Measurements from ENCODE around the gene SLK.

The SLK gene

GRCh38 chr10:103985726-103986125 is 18.8 kb downstream of the SLK start:
- FAIRE-seq: no peak

GRCh38 chr10:103986360-103986759 is 19.4 kb downstream of the SLK start:
- FAIRE-seq (no peak), DNase-seq (ENCODE audit: insufficient read length, low spot score) (no peak)
- no peak for TF ChIP-seq CTCF (IDR thresholded peaks at IDR 0.05; ENCODE audit: insufficient read depth, missing control alignments)

More at GRCh38 chr10:103985726-103986125, 18.8 kb downstream of the SLK start:
- no peak for TF ChIP-seq CTCF (IDR thresholded peaks at IDR 0.05; ENCODE audit: insufficient read depth, missing control alignments)
- no peak for DNase-seq (ENCODE audit: insufficient read length, low spot score)

GRCh38 chr10:103990121-103990520 is 23.2 kb downstream of the SLK start:
- FAIRE-seq (no peak), DNase-seq (ENCODE audit: insufficient read length, low spot score) (no peak)
- no peak for TF ChIP-seq CTCF (IDR thresholded peaks at IDR 0.05; ENCODE audit: insufficient read depth, missing control alignments)

GRCh38 chr10:103990531-103990930 is 23.6 kb downstream of the SLK start:
- FAIRE-seq (no peak), DNase-seq (ENCODE audit: insufficient read length, low spot score) (no peak)
- TF ChIP-seq CTCF (IDR thresholded peaks at IDR 0.05; ENCODE audit: insufficient read depth, missing control alignments): no peak

GRCh38 chr10:103991393-103992128 is 24.6 kb downstream of the SLK start:
- DNase-seq (ENCODE audit: insufficient read length, low spot score) (no peak), FAIRE-seq (no peak)
- TF ChIP-seq CTCF (IDR thresholded peaks at IDR 0.05; ENCODE audit: insufficient read depth, missing control alignments): no peak

GRCh38 chr10:103995134-103995533 is 28.2 kb downstream of the SLK start:
- no peak for TF ChIP-seq CTCF (IDR thresholded peaks at IDR 0.05; ENCODE audit: insufficient read depth, missing control alignments)
- FAIRE-seq: no peak
- no peak for DNase-seq (ENCODE audit: insufficient read length, low spot score)

GRCh38 chr10:103998805-103999204 is 31.9 kb downstream of the SLK start:
- TF ChIP-seq CTCF (IDR thresholded peaks at IDR 0.05; ENCODE audit: insufficient read depth, missing control alignments): no peak
- no peak for DNase-seq (ENCODE audit: insufficient read length, low spot score)
- no peak for FAIRE-seq

All from D721Med (cell line).